ENCODE results near the gene SF3B4. TPM values are rescaled to one million over a fixed set of nuclear protein-coding genes. Genes with fewer than 3 reads are reported as not detected.

The SF3B4 gene
- total RNA-seq = 10 to 100 TPM; 67.1 to 67.6 TPM

DNA sequence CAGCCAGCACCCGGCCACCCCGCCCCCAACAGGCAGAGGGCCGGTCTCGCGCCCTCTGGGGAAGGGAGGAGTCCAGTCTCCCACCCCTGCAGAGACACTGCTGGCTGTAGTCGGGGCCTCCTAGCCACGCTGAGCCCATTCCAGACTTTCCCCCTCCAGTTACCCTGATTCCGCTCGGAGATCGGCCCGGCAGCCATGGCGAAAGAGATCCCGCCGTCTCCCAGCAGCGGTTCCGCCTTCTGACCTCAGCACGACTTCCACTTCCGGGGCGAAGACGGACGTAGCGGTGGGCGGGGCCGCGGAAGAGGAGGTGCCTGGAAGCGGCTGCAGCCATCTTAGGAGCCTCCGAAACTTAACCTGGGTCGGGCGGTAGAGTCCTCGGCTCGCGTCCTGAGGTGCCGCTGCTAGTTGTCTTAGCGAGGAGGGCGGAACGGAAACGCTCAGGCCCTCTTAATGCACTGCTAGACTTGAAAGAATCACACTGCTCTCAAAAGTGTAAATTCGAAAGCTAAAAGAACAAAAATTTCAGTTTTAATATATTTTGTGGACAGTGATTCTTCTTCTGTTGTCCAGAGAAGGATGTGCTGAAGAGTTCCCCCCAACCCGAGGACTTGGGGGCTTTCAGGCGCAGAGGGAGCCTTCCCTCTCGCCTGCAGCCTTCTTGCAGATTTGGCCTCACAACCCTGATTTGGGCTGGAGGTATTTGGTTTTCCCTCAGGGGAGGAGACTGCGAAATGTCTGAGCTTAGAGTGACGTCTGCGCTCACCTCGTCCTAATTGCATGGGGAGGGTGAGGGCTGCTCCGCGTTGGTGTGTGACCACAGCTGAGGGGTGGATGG, at the start of gene SF3B4:
SF3B4 (minus strand) TSS at position 241 of the 838 bp plus-strand sequence; CDS start at position 197, 44 bp downstream.
- ChIA-PET POLR2A (interaction anchor here (0.7 to 7.2 kb wide), 12 partner anchors 9 to 233 kb away, joined by 3 to 62 read pairs (median 4); a partner anchor contains a TSS), CTCF (interaction anchor here (0.9 kb wide), 1 partner anchor 39 kb away, joined by 4 read pairs; no protein-coding TSS in a partner anchor)
- intact Hi-C loops (cut with micrococcal nuclease) = loop anchor here (2.0 kb wide), 1 partner anchor 39 kb away; no protein-coding TSS in a partner anchor
- H3K9me3 Mint-ChIP-seq = no peaks in the 10 kb centered on the region
- no peaks in the 10 kb centered on the region for H3K27me3 Mint-ChIP-seq
- peaks cover 35% of the 10 kb centered on the region for H3K4me1 Mint-ChIP-seq (ENCODE audit: low read depth)
- ATAC-seq = peak; percentile 97
- TF ChIP-seq CTCF (IDR thresholded peaks at IDR 0.05) = no peak
- peak within 1 kb of the TSS; percentile 94 for H3K27ac Mint-ChIP-seq
- peak within 1 kb of the TSS; percentile 99 for H3K4me3 Mint-ChIP-seq
- DNase-seq = peak; percentile 97
- peaks cover 41% of the 10 kb centered on the region for H3K36me3 Mint-ChIP-seq (ENCODE audit: low read depth)

DNA sequence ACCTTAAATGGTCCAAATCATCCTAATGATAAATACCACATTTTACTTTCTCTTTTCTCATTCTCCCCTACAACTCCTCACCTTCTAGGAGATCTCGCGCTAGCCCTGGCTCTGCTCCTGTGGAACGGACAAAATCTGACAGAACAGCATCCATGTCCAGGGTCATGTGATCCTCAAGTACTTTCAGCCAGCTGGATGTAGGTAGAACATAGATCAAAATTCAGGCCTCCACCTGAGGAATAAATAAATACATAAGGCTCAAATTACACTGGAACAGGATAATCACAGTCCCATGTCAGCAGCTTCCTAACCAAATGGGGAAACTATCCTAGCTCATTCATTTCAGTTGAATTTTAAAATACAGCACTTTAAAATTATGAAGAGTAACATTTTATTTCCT, 49.7 kb upstream of the SF3B4 start:
- Mint-ChIP-seq H3K27ac (no peak overlapping the region), H3K27me3 (no peaks in the 10 kb centered on the region)
- POLR2A ChIA-PET = no interaction called here

DNA sequence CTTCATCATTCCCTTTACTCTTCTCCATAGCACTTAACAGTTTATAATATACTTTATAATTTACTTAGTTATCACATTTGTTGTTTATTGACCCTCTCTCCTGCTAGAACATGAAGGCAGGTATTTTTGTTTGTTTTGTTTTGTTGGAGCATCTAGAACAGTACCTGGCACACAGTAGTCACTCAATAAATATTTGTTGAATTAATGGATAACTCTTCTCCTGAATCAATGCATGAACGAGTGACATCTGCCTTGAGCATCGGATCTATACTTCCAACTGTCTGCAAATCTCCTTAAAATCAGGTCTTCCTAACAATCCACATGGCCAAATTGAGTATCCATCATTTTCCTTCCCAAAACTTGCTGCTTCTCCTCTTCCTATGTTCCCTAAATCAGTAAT, 44.9 kb upstream of the SF3B4 start:
- H3K9me3 Mint-ChIP-seq = no peaks in the 10 kb centered on the region
- H3K4me3 Mint-ChIP-seq = no peak overlapping the region
- H3K27ac Mint-ChIP-seq = no peak overlapping the region
- no peaks in the 10 kb centered on the region for H3K27me3 Mint-ChIP-seq
- no peak for TF ChIP-seq CTCF (IDR thresholded peaks at IDR 0.05)
- intact Hi-C loops (cut with micrococcal nuclease) = no loop called here
- ATAC-seq = no peak
- no peaks in the 10 kb centered on the region for H3K4me1 Mint-ChIP-seq (ENCODE audit: low read depth)
- ChIA-PET CTCF (interaction anchor here (1.9 kb wide), 1 partner anchor 11 kb away, joined by 11 read pairs; no protein-coding TSS in a partner anchor), POLR2A (no interaction called here)
- H3K36me3 Mint-ChIP-seq (ENCODE audit: low read depth) = peaks cover 31% of the 10 kb centered on the region
- no peak for DNase-seq

More for the DNA sequence above, 49.7 kb upstream of the SF3B4 start:
- CTCF ChIA-PET = interaction anchor here (2.2 kb wide), 1 partner anchor 15 kb away, joined by 8 read pairs; no protein-coding TSS in a partner anchor
- H3K9me3 Mint-ChIP-seq = no peaks in the 10 kb centered on the region
- no peak for TF ChIP-seq CTCF (IDR thresholded peaks at IDR 0.05)
- H3K4me1 Mint-ChIP-seq (ENCODE audit: low read depth) = peaks cover 27% of the 10 kb centered on the region
- H3K4me3 Mint-ChIP-seq = no peak overlapping the region
- intact Hi-C loops (cut with micrococcal nuclease) = no loop called here
- ATAC-seq = no peak
- peaks cover 24% of the 10 kb centered on the region for H3K36me3 Mint-ChIP-seq (ENCODE audit: low read depth)
- DNase-seq = no peak

DNA sequence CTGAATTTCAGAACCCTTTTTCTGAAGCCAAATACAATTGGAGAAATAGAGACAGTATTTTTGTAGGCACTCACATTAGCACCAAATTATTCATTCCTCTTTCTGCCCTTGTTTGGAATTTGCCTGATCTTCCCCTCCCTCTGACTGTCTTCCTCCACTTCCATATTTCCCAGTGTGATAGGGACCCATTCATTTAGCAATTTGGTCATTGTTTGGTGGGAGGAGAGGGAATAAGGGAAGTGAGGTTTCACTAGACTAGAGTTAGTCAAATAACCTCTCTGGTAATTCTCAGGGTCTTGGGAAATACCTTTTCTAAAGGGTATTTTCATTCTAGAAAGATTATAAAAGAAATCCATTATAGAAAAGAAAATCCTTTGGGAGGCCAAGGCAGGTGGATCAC, 40.0 kb upstream of the SF3B4 start:
- intact Hi-C loops (cut with micrococcal nuclease) = no loop called here
- no peak for TF ChIP-seq CTCF (IDR thresholded peaks at IDR 0.05)
- Mint-ChIP-seq H3K27me3 (no peaks in the 10 kb centered on the region), H3K9me3 (no peaks in the 10 kb centered on the region), H3K27ac (no peak overlapping the region), H3K4me1 (ENCODE audit: low read depth) (peaks cover under 1% of the 10 kb centered on the region), H3K36me3 (ENCODE audit: low read depth) (peaks cover 25% of the 10 kb centered on the region), H3K4me3 (no peak overlapping the region)
- DNase-seq (no peak), ATAC-seq (no peak)
- ChIA-PET CTCF (interaction anchor here (1.1 kb wide), 1 partner anchor 198 kb away, joined by 4 read pairs; no protein-coding TSS in a partner anchor), POLR2A (no interaction called here)

DNA sequence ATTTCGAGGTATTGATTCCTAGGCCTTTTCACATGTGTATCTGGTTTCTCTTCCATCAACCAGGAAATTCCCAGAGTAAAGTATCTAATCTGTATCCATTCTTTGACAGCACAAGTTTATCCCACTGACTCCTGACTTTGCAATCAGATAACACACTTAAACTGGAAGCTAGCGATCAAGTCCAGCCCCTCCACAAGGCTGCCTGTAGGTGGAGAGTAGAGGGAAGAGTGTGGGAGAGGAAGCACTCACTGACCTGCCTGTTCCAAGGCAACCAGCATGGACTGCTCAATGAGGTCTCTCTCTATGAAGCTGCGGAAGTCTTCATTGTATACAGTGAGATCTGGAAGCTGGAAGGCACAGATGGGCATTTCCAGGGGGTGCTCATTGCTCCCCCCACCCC, 39.4 kb upstream of the SF3B4 start:
- H3K9me3 Mint-ChIP-seq = no peaks in the 10 kb centered on the region
- no peak overlapping the region for H3K27ac Mint-ChIP-seq
- no peak for DNase-seq
- ChIA-PET POLR2A (interaction anchor here (0.6 kb wide), 1 partner anchor 35 kb away, joined by 3 read pairs; no protein-coding TSS in a partner anchor), CTCF (interaction anchor here (1.0 to 1.1 kb wide), 2 partner anchors 91 to 199 kb away, joined by 3 to 4 read pairs; no protein-coding TSS in a partner anchor)
- intact Hi-C loops (cut with micrococcal nuclease) = no loop called here
- ATAC-seq = no peak
- peaks cover 6% of the 10 kb centered on the region for H3K4me1 Mint-ChIP-seq (ENCODE audit: low read depth)
- H3K36me3 Mint-ChIP-seq (ENCODE audit: low read depth) = peaks cover 24% of the 10 kb centered on the region
- H3K4me3 Mint-ChIP-seq = no peak overlapping the region
- H3K27me3 Mint-ChIP-seq = no peaks in the 10 kb centered on the region
- TF ChIP-seq CTCF (IDR thresholded peaks at IDR 0.05) = no peak

Data from activated CD8-positive, alpha-beta T cell treated with anti-CD3 and anti-CD28 coated beads for 36 hours (primary cell).